Right lobe of liver (tissue), 4 donors: Measurements from ENCODE around the gene ZNF282.

Source experiments
- CTCF ChIP-seq, 4 donors: fragments of 200-600 bp in 3 of 4; fragments of 450-650 bp in 1 of 4; IDR thresholded peaks; one replicate each; pipeline versions ENCODE4 v1.5.1 to v1.8.0; 2016 to 2022; ENCODE audit warnings: antibody characterized with exemption in 4 of 4, mild to moderate bottlenecking in 2 of 4
- POLR2A ChIP-seq: fragments of 450-650 bp; IDR thresholded peaks from one replicate; pipeline ENCODE4 v1.6.1; 2017; ENCODE audit warnings: antibody characterized with exemption, mild to moderate bottlenecking
- donor health status: DM: no; HTN: no; CAD: no.
- donor health status: DM: no; HTN: no; CAD: no.
- donor health status: DM: no; HTN: yes; CAD: no.

- TF ChIP-seq CTCF (IDR thresholded peaks at IDR 0.05) (no peak), POLR2A (no peak)
Measured at GRCh38 chr7:149237502-149237901, 42.2 kb downstream of the ZNF282 start.
